RKO (cell line): Measurements from ENCODE around the gene DCTN4.
A peak's percentile ranks its signal among the peaks of the same experiment; 100 is the strongest.
"Not testable (repeated sequence)": the region's sequence is repeated elsewhere in the genome, so short reads cannot be mapped to it uniquely, and the experiment has no call there.

Source experiments
- DNase-seq: peaks from one replicate; pipeline ENCODE4 v3.0.0-alpha.2; 2016; ENCODE audit warnings: low spot score

Gene DCTN4

DNA sequence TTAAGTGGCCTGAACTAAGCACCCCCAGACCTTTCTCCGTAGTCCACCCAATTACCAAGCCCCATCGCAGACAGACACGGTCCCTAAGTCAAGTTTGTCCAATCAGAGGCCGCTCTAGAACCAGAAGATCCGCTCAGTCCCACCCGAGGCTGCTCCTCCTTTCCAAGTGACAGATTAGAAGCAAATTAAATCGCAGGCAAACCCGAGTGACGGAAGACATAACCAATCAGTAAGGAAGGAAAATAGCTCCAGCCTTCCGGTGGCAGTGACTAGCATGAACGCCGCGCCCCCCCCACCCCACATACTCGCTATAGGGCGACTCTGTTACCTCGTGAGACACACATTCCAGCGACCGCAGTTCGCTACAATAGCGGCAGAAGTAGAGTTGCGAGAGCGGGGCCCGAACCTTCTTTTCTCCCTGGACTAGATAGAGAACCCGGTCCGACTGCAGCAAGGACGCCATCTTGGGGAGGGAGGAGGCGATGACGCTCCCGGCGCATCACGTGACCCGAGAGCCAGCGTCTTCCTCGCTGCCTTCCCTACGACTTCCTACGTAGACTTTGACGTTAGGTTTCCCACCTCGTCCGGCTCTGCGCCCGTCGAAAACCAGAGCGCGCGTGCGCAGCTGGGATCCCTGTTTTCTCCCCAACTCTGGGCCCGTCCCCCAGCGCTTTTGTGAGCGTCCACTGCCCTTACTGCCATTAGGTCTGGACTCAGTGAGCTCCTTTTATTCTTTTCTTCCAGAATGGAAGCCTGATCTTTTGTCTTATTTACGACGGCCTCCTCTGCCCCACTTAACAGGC is at the start of gene DCTN4:
TSS of gene DCTN4 (minus strand) at position 487 of the 803 bp plus-strand sequence. CDS start at position 463, 24 bp downstream.
- DNase-seq, result peak; percentile 99

DNA sequence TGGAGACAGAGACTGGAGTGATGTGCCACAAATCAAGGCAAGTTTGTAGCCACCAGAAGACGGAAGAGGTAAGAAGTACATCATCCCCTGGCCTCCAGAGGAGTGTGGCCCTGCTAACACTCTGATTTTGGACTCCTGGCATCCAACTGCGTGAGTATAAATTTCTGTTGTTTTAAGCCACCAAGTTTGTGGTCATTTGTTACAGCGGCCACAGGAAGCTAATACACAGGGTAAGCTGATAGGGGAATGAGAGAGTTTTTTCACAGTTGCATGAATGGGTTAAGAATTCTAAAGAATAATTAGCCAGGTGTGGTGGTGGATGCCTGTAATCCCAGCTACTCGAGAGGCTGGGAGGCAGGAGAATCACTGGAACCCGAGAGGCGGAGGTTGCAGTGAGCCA is 45.6 kb upstream of the DCTN4 start:
- DNase-seq, result no peak

DNA sequence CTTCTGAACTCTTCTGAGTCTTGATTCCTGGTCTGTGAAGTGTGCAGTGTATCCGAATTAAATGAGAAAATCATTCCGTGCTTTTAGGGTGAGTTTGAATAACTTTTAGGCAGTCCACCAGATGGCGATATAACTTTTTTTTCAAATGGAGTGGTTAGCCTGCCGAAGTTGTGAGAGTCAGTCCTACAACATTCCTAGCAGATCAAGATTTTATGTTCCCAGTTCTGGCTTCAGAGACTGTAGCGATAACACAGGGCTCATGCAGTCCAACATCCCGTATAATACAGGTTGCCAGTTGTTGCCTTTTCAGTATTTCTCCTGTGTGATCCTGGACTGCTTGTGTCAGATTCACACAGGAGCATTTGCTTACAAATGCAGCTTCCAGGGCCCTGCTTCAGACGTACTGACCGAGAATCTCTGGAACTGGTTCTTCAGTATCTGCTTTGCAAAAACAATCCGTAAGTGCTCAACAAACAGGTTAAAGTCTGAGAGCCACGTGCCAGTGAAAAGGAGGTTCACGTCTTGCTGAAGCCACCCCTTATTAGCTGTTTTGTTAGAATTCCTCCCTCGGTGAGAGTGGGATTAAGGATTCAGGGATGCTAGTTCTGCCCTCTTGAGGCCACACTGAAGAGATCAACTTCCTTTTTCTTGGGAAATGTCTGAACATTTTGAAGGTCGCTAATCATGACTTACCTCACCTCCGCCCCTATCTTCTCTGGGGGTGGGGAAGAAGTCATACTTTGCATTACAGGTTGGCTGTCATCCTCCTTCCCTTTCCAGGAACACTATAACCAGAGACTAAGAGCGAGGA is 42.5 kb upstream of the DCTN4 start:
- peak; percentile 88 for DNase-seq

DNA sequence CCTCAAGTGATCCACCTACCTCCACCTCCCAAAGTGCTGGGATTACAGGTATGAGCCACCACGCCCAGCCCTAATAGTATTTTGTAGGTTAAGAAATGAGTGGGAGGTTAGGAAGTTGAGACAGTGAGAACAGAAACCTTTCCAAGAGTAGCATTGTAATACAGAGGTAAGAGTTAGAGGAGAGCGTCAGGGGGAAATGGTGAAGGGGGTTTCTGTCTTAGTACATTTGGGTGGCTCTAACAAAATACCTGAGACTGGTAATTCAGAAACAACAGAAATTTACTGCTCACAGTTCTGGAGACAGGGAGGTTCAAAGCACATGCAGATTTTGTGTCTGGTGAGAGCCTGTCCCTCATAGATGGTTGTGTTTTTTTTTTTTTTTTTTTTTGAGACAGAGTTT is 38.6 kb upstream of the DCTN4 start:
- DNase-seq, result no peak

DNA sequence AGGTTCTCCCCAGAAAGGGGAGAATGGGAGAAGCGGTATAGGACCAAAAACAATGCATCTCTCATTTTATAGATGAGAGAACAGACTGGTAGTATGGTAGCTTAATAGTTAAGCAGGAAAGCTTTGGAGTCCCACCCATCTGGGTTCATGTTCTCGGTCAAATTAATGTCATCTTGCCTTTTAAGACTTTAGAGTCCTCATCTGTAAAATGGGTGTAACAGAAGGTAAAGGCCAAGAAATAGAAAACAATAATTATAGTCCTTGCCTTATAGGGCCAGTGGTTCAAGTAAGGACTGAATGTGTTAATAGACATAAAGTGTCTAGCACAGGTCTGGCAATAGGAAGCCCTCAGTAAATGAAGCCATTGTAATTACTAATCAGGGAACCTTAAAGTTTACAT is 36.1 kb upstream of the DCTN4 start:
- no peak for DNase-seq

DNA sequence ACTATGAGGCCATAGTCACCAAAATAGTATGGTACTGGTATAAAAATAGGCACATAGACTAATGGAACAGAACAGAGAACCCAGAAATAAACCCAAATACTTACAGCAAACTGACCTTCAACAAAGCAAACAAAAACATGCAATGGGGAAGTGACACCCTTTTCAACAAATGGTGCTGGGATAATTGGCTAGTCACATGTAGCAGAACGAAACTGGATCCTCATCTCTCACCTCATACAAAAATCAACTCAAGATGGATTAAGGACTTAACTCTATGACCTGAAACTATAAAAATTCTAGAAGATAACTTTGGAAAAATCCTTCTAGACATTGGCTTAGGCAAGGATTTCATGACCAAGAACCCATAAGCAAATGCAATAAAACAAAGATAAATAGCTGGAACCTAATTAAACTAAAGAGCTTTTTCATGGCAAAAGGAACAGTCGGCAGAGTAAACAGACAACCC is 34.6 kb upstream of the DCTN4 start:
- DNase-seq, result not testable (repeated sequence)

DNA sequence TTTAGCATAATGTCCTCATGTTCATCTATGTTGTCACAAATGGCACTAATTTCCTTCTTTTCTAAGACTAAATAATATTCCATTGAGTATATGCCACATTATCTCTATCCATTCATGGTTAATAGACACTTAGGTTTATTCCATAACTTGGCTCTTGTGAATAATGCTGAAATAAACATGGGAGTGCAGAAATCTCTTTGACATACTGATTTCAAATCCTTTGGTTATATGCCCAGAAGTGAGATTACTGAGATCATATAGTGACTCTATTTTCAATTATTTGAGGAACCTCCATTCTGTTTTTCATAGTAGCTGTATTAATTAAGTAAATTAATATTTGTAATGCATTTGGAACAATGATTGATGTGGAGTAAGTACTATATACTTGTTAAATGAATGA is 32.7 kb upstream of the DCTN4 start:
- no peak for DNase-seq

DNA sequence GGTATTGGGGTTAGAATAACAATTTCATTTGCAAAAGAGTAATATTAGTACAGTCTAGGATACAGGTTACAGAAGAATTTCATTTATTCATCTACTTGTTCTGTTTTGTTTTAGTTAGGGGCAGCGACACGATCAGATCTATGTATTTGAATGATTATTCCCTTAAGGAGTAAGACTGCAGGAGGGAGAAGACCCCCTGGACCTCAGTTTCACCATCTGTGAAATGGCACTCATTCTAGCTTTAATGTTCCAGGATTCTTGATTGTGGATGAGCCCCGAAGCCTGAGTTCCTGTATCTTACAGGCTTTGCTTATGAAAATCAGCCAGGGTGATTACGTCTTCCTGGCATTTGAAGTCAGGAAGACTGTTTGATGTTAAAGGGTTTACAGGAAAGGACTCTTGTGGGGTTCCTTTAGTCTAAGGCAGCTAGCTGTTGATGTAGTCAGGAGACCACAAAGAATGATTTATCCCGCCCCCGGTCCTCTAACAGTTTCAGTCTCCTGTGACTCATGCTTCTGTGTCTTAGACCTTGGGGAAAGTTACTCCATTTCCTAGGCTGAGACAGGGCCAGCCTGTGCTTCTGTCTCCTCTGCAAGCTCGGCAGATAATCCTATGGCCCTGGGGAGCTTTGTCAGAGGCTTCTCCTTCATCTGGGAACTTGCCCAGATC is 31.3 kb upstream of the DCTN4 start:
- DNase-seq, result peak; percentile 94

DNA sequence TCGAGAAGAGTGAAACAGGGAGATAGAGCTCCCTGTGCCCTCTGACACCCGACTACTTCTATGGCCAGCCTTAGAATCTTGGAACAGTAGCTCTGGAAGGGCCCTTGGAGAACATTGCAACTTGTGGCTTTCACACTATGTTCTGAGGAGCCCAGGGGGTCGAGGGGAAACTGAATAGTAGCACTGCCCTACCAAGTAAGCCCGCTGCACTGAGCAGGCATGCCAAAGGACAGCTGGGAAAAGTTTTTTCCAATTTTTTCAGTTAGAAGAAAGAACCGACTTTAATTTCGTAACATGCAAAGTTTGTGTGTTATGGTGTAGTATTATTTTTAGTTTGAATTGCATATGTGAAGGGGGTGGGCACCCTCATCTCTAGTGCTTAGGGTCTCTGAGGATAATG is 30.6 kb upstream of the DCTN4 start:
- DNase-seq, result no peak

DNA sequence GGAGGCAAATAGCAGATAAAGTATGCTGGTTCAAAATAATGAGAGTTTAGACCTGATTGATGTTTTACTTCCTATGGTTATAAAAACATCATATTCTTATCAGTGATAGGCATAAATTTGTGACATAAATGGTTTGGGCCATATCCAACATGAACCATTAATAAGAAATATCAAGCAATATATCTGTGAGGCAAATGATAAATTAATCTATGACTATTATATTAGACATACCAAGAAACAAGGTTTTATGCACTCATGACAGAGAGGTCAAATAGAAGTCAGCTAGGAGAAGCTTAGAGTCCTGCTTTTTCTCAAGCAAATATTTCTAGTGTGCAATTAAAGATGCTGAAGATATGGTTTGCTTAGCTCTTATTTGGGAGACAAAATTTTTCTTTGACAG is 30.2 kb upstream of the DCTN4 start:
- DNase-seq, result no peak

DNA sequence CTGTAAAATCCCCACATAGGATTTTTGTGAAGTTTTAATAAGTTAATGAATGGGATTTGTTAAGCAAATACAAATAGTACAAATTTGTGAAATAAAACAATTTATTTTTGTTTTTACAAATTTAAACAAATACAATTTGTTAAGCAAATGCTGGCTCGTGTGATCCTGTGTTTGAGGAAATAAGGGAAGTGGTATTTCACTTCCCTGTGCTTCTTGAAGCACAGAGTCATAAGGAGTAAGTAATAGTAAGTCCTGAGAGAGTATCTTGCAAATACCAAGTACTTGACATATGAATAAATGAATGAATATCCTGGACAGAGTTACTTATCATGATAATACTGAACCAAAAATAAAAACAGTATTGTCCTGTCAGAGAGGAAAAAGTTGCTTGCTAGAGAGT is 28.8 kb upstream of the DCTN4 start:
- DNase-seq, result no peak

DNA sequence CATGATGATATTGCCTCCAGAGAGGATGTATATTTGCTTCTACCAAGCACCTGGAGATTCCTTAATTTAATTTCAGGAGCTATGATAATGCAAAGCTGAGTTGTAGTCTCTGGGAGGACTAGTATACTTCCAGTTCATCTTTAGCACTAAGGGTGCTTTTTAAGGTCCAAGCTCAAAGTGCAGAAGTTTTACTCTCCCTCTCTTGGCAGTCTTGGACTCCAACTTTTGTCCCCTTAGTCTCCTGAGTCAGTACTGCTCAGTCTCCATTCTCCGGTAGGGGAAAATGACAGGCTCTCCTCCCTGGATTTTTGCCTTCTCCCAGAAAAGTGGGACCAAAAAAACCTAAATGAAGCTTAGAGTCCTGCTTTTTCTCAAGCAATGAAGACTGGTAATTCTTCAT is 28.1 kb upstream of the DCTN4 start:
- DNase-seq, result no peak

DNA sequence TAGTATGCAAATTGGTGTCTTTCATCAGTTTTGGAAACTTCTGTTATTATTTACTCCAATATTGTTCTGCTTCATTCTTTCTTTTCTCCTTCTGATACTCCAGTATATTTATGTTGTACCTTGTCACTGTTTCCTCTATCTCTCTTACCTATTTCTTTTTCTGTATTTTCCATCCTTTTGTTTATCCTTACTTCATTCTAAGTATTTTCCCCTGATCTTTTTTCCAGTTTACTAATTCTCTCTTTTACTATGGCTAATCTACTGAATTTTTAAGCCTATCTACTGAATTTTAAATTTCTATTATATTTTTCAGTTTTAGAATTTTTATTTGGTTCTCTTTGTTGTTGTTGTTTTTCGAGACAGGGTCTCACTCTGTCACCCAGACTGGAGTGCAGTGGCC is 27.1 kb upstream of the DCTN4 start:
- no peak for DNase-seq

DNA sequence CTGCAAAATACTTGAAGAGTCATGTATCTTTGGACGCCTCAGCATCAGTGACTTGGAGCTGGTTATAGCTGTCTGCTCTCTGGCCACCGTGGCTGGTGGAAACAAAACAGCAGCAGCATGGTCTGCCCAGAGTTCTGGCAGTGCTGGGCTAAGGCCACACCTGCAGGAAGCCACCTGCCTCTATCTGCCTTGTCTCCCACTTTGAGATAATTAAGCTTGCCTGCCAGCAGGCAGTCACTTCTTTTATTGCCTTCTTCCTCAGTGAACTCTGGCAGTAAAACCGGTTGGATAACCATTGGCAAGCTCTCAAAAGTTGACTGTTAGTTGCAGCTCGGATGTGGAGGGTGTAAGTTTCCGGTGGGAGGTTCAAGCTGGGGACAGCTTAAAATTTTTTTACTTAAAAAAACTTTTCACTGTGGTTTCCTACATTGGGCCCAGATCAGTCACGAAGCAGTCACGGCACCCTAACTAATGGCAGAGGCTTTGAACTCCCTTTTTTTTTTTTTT is 24.7 kb upstream of the DCTN4 start:
- DNase-seq, result no peak

DNA sequence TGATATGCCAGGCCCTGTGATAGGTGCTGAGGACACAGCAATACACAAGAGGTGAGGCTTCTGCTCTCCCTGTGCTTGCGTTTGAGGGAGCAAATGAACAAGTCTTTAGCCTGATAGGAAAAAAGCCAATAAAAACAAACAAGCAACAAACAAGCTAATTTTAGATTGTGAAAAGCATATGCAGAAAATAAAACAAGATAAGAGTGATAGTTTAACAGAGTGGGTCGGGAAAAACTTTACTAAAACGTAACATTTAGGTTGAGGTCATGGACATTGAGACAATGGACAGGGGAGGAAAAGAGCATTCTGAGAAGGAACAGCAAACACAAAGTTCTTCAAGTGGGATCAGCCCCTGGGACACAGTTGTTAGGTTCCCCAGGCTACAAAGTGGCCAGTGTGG is 24.0 kb upstream of the DCTN4 start:
- DNase-seq, result no peak

DNA sequence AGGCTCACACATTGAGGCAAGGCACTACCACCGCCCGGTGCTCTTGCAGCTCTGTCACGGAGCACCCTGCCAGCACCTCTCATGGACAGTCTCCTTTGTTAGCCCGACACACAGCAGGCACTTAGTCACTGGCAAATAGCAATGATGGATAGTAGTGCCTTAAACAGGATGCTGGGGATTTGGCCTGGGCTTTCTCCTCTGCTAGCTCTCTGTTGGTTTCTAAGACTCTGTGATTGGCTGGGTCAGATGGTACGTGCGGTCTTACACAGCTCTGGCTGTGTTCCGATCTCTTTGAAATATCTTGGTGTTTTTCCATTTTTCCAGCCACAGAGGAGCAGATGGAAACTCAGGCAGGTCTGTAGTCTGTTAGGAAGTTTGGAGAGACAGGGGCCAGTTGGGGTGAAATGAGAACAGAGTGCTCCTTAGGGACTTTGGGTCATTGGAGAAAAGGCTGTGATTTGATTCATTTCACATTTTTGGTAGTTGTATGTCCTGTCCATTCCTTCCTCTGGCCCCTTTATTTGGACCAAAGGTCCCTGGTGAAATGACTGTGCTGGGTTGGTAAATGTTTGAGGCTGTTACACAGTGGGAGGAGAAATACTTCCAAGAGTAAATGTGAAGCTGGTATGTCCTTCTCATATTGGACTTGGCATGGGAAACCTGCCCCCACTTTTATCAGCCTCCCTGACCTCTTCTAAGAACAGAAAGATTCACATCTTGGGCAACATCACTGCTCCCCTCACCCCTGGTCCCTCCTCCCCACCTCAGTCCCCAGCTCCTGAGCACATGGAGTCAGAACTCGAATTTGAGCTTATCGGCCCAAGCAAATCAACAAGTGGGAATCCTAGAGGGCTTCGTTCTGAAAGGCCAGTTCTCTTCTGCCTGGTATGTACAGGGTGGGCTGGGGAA is 23.1 kb upstream of the DCTN4 start:
- DNase-seq, result peak; percentile 33

DNA sequence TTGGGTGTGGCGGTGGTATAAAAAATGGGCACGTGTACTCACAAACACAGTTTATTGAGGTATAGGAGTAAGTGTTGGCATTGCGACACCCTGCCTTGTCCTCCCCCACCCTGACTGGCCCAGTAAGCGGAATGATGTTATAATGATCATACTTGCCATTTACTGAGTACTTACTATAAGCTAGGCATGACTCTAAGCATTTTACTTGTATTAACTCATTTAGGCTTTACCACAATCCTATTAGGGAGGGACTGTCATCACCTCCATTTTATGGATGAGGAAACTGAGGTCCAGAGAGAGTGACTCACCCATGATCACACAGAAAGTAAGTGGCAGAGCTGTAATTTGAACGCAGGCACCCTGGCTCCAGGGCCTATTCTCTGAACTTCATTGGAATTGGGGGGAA is 22.0 kb upstream of the DCTN4 start:
- DNase-seq, result peak; percentile 65

DNA sequence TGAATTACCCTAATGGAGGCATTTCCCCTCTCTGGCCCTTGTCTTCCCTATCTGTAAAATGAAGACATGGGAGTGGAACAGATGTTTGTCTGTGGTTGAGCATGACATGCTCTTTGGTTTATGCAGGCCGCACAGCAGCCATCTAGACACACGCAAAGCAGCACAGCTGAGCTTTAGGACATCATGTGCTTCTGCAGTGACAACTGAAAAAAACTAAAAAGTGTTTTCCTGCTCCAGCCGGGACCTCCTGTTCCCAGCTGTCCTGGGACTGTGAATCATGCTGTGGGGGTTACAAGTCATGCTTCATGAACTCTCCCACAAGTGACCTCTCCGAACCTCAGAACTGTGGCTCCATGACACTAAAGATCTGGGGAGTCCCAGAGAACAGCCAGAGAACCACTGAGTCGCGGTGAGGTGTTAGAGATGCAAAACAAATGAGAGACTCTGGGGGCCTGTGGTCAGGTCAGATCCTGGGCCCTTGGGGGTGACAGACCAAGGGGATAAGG is 21.4 kb upstream of the DCTN4 start:
- DNase-seq, result peak; percentile 51

DNA sequence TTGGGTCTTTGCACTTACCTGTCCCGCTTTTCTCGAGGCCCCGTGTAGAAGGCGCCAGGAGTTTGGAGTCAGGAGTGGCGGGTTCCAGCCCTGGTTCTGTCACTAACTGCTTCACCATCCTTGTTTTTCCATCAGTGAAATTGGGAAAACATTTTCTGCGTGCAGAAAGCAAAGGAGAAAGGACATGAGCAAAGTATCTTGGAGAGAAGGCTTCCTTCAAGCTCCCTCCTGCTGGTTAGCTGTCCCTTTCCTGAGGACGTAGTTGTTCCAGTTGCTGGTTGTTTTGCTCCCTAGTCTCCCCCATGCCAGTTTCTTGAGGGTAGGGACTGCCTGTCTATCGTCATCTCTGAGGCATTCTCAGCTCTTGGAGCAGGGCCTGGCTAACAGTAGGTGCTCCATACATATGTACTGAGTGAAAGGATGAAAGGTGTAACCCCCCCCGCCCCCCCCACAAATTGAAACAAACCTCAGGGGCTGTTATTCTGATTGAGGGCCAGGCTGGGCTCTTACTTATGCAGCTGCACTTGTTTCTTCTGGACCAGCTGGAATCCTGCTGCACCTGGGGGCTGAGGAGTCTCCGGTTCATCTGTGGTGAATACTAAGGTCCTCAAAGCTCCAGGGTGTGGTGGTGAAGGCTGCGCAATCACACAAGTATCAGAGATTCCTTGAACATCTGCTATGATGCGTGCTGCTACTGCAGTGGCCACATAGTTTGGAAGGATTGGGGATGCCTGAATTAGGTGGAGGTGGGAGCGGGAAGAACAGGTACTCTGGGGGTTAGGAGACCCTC is 20.8 kb upstream of the DCTN4 start:
- no peak for DNase-seq
